WI38 (cell line): ENCODE measurements around the gene FAM174C.

Experiments
- H3K4me3 ChIP-seq: 2 replicates; pipeline ENCODE4 v1.5.1; 2011; ENCODE audit warnings: low read depth, mild to moderate bottlenecking, control low read depth, low read length
- CTCF ChIP-seq: IDR thresholded peaks from 2 replicates; pipeline ENCODE4 v1.5.1; 2012; ENCODE audit warnings: low read depth, mild to moderate bottlenecking, control low read depth, low read length

Gene FAM174C

GRCh38 chr19:1311543-1312091, 36.3 kb downstream of the FAM174C start:
- no peak for TF ChIP-seq CTCF
- H3K4me3 ChIP-seq = no peak overlapping the region

GRCh38 chr19:1312767-1313694, 37.7 kb downstream of the FAM174C start:
- TF ChIP-seq CTCF = no peak
- no peak overlapping the region for H3K4me3 ChIP-seq

GRCh38 chr19:1313695-1314613, 38.6 kb downstream of the FAM174C start:
- no peak overlapping the region for H3K4me3 ChIP-seq
- no peak for TF ChIP-seq CTCF

GRCh38 chr19:1315470-1316166, 40.3 kb downstream of the FAM174C start:
- H3K4me3 ChIP-seq = no peak overlapping the region
- peak; percentile 37; the same call in 1 of the 2 replicates for TF ChIP-seq CTCF

- no peak for TF ChIP-seq CTCF
- H3K4me3 ChIP-seq = no peak overlapping the region
Observed at GRCh38 chr19:1316466-1316865, 41.1 kb downstream of the FAM174C start.

- no peak for TF ChIP-seq CTCF
- no peak overlapping the region for H3K4me3 ChIP-seq
Observed at GRCh38 chr19:1317274-1318003, 42.1 kb downstream of the FAM174C start.
